Small intestine (tissue), 7 donors: ENCODE measurements around the gene TRPM3. TPM values are rescaled to one million over a fixed set of nuclear protein-coding genes. Genes with fewer than 3 reads are reported as not detected.
A peak's percentile ranks its signal among the peaks of the same experiment; 100 is the strongest.

Source experiments
- DNase-seq, 2 donors: peaks; one replicate each; pipeline versions ENCODE4 v3.0.0 to v3.0.0-alpha.2; 2013
- FAIRE-seq: peaks from 2 replicates; lab custom pipeline; 2012; peaks lifted over from hg19 to GRCh38; lab: Jason Lieb, UNC
- H3K27ac ChIP-seq, 3 donors: one replicate each; pipeline ENCODE4 v1.5.1; 2013; ENCODE audit warnings: low read length in 2 of 3, mild to moderate bottlenecking in 2 of 3, control low read depth in 1 of 3, inconsistent platforms in 1 of 3, low read depth in 1 of 3, moderate library complexity in 1 of 3
- H3K27me3 ChIP-seq, 3 donors: one replicate each; pipeline ENCODE4 v1.6.1; 2013; ENCODE audit warnings: low read length in 3 of 3, inconsistent platforms in 1 of 3; ENCODE audit not compliant: control insufficient read depth in 3 of 3, insufficient read depth in 3 of 3
- H3K36me3 ChIP-seq, 3 donors: one replicate each; pipeline ENCODE4 v1.6.1; 2013; ENCODE audit warnings: low read length in 3 of 3, inconsistent platforms in 1 of 3, low read depth in 1 of 3, mild to moderate bottlenecking in 1 of 3, moderate library complexity in 1 of 3; ENCODE audit not compliant: control insufficient read depth in 3 of 3, insufficient read depth in 2 of 3
- H3K4me1 ChIP-seq, 3 donors: one replicate each; pipeline ENCODE4 v1.6.1; 2013; ENCODE audit warnings: low read length in 2 of 3, inconsistent platforms in 1 of 3, low read depth in 1 of 3, mild to moderate bottlenecking in 1 of 3, moderate library complexity in 1 of 3; ENCODE audit not compliant: control insufficient read depth in 3 of 3, insufficient read depth in 2 of 3
- H3K4me3 ChIP-seq, 3 donors: one replicate each; pipeline ENCODE4 v1.5.1; 2013; ENCODE audit warnings: low read length in 3 of 3, control low read depth in 1 of 3, inconsistent platforms in 1 of 3, low read depth in 1 of 3, mild to moderate bottlenecking in 1 of 3, moderate library complexity in 1 of 3
- H3K9me3 ChIP-seq, 2 donors: one replicate each; pipeline ENCODE4 v1.6.1; 2013; ENCODE audit warnings: low read depth in 1 of 2, low read length in 1 of 2; ENCODE audit not compliant: control insufficient read depth in 2 of 2, insufficient read depth in 1 of 2
- WGBS, 3 donors: extraction: QIAGEN DNeasy Blood & Tissue Kit; methylation state at CpG; one replicate each; pipeline ENCODE4 v1.1.7; 2013; 5-methylcytosine and 5-hydroxymethylcytosine counted together
- polyA plus RNA-seq, 4 donors: library from polyadenylated mRNA; stranded (reverse) in 3 of 4; unstranded in 1 of 4; fragments of 200-250 nt in 3 of 4; fragments of 120-200 nt in 1 of 4; gene quantifications; one replicate each; pipeline versions ENCODE4 v1.2.1 to v1.2.3, GENCODE V29; 2013
- donor health status: healthy with polysubstance abuse.
- donor health status: control.
- donor health status: control.
- donor health status: Bipolar disorder and iron deficiency.
- donor health status: healthy.

Gene TRPM3
- polyA plus RNA-seq, 4 donors = 0.15 to 2.5 (median 0.78) TPM

DNA sequence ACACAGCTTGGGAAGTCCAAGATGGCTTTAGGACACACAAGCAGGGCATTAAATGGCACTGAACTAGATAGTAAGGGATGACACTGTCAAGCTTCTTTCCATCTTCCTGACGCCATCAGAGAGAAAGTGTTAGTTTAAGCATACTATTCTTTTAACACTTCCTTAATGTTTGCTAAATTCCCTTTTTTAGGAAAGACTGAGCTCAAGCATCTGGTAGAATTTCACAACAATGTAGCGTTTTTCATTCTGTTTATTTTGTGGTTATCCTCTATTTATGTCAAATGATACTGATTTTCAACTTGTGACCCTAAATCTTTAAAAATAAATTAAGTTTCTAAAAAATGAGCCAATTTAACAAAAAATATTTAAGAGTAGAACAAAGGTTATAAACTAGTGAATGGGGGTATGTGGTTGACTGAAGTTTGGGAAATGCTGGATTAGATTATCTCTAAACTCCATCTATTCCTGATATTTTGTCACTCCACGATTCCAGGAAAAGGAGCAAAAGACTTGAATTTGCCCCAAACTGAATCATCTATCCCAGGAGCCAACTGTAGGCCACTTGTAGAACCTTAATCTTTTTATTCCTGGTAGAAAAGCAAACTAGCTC is 559.5 kb downstream of the TRPM3 start:
- no peak overlapping the region for H3K4me3 ChIP-seq
- 62 to 89% (median 87%) methylated on average over 3 of the region's 3 CpGs for WGBS, 3 donors
- H3K36me3 ChIP-seq = no peaks in the 10 kb centered on the region
- no peaks in the 10 kb centered on the region for H3K27me3 ChIP-seq
- peak overlapping the region in 1 of 3 donors; percentile 78 for H3K27ac ChIP-seq
- H3K9me3 ChIP-seq = no peaks in the 10 kb centered on the region
- peaks cover 0 to 6% (median 4%) of the 10 kb centered on the region in 3 donors for H3K4me1 ChIP-seq
- no peak for FAIRE-seq
- no peak for DNase-seq

DNA sequence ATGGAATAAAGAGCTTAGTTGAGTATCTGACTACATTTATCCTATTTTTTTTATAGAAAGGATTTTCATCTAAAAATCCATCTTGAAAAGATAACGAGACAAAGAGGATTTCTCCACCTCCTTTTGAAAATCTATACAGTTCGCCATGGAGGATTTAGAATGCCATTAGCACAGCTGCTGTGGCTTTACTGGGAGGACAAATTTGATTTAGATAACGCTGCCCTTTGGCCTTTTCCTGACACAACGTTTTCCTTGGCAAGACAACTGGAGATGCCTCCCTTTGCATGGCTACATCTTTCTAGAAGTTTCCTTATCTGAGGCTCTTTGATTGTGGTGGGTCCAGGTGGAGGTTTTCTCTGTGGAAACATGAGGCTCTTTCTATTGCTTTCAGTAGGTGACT is 560.3 kb downstream of the TRPM3 start:
- H3K27ac ChIP-seq = peak overlapping the region in 1 of 3 donors; percentile 78

DNA sequence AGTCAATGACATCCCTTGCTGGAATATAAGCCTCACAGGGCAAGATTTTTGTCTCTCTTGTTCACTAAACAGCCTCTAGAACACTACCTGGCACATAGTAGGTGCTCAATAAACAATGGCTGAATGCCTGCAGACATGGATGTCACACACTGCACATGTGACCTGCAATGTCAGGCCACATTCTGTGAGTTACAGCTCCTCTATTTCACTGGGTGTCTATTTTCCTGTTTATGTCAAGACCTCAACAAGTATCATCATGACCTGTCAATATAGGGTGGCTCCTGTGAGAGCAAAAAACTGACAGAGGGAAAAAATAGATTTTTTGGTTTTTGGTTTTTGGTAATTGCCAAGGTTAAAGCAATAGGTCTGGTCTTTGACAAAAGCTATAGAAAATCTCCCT is 562.3 kb downstream of the TRPM3 start:
- H3K4me3 ChIP-seq = no peak overlapping the region
- H3K36me3 ChIP-seq = no peaks in the 10 kb centered on the region
- H3K4me1 ChIP-seq = peaks cover 0 to 4% (median 2%) of the 10 kb centered on the region in 3 donors
- FAIRE-seq (no peak), DNase-seq (no peak)
- no peaks in the 10 kb centered on the region for H3K9me3 ChIP-seq
- no peak overlapping the region for H3K27ac ChIP-seq
- H3K27me3 ChIP-seq = no peaks in the 10 kb centered on the region

More for the DNA sequence above, 560.3 kb downstream of the TRPM3 start:
- no peak for FAIRE-seq
- no peak for DNase-seq
- Histone ChIP-seq H3K4me3 (no peak overlapping the region), H3K4me1 (peaks cover 0 to 4% (median 2%) of the 10 kb centered on the region in 3 donors), H3K36me3 (no peaks in the 10 kb centered on the region), H3K27me3 (no peaks in the 10 kb centered on the region), H3K9me3 (no peaks in the 10 kb centered on the region)
- WGBS, 3 donors = 67 to 72% (median 69%) methylated on average over 4 of the region's 4 CpGs

DNA sequence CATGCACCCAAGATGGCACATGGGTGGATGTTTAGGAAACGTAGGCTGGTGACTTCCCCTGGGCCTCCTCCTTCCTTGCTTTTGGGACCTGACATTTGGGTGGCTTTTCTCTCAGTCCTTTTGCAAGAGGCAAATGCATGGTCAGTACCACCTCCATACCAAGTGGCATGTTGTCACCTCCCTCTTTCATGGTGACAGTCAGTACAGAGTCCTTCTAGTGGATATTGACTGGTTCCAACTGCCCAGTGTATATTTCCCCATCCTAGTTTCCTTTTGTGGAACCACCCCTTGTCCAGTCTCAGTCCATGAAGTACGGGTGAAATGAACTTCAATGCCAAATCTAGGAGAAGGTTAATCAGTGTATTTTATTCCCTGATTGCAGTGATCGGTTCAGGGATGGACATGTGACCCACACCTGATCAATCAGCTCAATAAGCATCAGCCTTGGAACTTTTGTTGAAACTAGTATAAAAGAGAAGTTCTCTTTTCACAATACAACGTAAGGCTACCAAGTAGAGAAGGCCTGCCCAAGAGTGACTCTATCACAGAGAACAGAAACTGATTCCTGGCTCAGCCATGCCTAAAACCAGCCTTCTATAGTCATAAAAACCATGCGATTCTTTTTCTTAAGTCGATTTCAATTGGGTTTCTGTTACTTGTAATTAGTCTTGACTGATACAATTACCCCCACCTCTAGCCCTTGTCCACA is 563.6 kb downstream of the TRPM3 start:
- no peak for FAIRE-seq
- DNase-seq = no peak
- H3K27ac ChIP-seq = no peak overlapping the region
- H3K9me3 ChIP-seq = no peaks in the 10 kb centered on the region
- H3K36me3 ChIP-seq = no peaks in the 10 kb centered on the region
- H3K27me3 ChIP-seq = no peaks in the 10 kb centered on the region
- H3K4me3 ChIP-seq = no peak overlapping the region
- 61 to 77% (median 70%) methylated on average over 6 of the region's 6 CpGs for WGBS, 3 donors
- H3K4me1 ChIP-seq = peaks cover 0 to 2% (median 0%) of the 10 kb centered on the region in 3 donors

DNA sequence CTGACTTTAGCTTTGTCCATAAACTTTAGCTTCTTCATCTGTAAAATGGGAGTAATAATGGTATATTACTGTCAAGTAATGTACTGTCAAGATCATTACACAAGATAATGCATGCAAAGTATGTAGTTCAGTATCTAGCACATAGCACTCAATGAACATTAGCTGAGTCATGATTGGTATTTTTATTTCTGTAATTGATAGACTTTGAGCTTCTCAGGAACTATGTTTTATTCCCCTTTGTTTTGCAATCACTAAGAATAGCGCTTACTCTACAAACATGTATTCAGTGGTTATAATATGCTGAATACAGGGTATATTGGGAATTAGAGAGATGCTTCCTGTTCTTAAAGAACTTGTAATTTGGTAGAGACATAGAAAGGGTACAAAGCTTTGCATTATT is 564.6 kb downstream of the TRPM3 start:
- FAIRE-seq = no peak
- H3K36me3 ChIP-seq = no peaks in the 10 kb centered on the region
- DNase-seq = peak in 1 of 2 donors; percentile 71
- H3K27ac ChIP-seq = no peak overlapping the region
- H3K4me1 ChIP-seq = peaks cover 0 to 2% (median 0%) of the 10 kb centered on the region in 3 donors
- no peak overlapping the region for H3K4me3 ChIP-seq
- no peaks in the 10 kb centered on the region for H3K9me3 ChIP-seq
- WGBS, 3 donors = 35 to 82% (median 50%) methylated on average over 1 of the region's 1 CpG
- no peaks in the 10 kb centered on the region for H3K27me3 ChIP-seq

DNA sequence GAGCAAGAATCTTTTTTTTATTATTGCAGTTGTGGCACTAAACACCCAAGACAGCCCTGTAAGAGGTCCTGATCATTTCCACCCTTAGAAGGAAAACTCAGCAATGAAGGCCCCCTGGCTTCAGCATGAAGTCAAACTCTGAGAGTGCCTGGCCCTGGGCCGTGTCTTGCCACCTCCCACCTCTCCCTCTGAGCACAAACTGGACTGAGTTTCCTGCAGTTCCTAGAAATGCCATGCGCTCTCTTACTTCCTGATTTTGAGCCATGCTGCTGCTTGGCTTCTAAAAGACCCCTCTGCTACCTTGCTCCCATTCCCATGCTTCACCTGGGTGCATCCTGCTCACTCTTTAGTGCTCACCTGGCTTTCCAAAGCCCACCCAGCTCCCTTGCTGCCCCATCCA is 566.5 kb downstream of the TRPM3 start:
- FAIRE-seq = no peak
- 80 to 94% (median 91%) methylated on average over 2 of the region's 2 CpGs for WGBS, 3 donors

DNA sequence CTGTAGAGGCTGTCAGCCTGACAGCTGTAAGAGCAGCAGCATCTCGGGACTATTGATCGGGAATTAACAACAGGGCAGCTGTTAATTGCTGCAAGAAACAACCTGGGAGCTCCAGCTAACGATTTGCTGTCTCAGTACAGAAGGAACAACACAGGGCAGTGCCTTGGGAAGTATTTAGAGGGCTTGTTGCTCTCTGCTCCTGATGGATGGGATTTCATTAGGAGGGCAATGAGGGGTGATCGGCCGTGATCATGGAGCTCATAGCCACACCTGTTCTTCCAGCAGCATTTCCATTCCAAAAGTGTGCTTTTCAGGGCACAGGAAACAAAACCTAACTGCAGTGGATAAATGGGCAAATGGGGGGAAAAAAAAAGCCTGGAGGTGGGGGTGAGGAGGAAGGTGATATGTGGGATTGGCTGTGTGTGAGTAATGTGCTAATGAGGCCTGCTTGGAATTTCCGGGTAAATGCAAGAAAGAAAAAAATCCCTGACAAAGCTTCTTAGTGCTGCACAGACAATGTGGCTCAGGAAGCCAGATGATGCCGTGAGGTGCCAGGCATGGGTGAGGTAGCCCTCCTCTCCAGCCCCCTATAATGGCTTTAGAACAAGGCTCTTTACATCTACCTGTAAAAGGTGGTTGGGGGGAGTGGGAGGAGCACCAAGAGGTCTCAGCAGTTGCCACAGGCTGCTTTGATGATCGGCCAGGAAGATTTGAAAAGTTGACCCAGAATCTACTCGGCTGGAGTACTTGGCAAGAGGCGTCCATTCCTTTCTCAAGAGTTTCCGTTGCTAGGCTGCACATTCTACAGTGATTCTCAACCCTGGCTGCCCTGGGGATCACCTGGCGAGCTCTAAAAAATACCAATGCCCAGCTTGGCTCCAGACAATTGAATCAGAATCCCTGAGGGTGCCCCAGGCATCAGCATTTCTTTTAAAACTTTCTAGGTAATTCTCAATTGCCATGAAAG is 567.4 kb downstream of the TRPM3 start:
- Histone ChIP-seq H3K9me3 (no peaks in the 10 kb centered on the region), H3K36me3 (no peaks in the 10 kb centered on the region), H3K27ac (no peak overlapping the region), H3K4me1 (peaks cover 0 to 2% (median 0%) of the 10 kb centered on the region in 3 donors), H3K27me3 (no peaks in the 10 kb centered on the region), H3K4me3 (no peak overlapping the region)
- 55 to 65% (median 63%) methylated on average over 12 of the region's 12 CpGs for WGBS, 3 donors
- no peak for DNase-seq
- FAIRE-seq = no peak

More for the DNA sequence above, 566.5 kb downstream of the TRPM3 start:
- H3K9me3 ChIP-seq = no peaks in the 10 kb centered on the region
- H3K4me3 ChIP-seq = no peak overlapping the region
- H3K27me3 ChIP-seq = no peaks in the 10 kb centered on the region
- no peaks in the 10 kb centered on the region for H3K36me3 ChIP-seq
- no peak overlapping the region for H3K27ac ChIP-seq
- DNase-seq = no peak
- H3K4me1 ChIP-seq = peaks cover 0 to 2% (median 0%) of the 10 kb centered on the region in 3 donors

DNA sequence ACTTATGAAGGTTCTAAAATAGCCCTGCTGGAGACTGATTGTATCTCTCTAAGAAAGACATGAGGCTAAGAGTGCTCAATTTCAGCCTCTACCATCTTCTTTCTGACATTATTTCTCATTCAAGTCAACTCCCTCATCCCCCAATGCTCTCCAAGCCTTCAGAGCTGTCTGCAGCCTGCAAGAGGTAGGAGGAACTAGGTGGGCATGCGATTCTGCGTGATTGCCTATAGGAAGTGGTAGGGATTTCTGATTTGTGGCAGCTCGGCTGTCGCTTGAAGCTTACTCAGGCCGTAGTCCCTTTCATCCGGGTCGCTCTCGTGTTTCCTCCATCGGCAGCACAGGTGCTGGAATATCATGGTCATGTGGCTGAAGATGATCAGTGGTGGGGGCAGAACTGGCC is 568.9 kb downstream of the TRPM3 start:
- H3K27ac ChIP-seq = no peak overlapping the region
- H3K27me3 ChIP-seq = no peaks in the 10 kb centered on the region
- DNase-seq (no peak), FAIRE-seq (no peak)
- no peaks in the 10 kb centered on the region for H3K36me3 ChIP-seq
- no peak overlapping the region for H3K4me3 ChIP-seq
- WGBS, 3 donors = 92 to 97% (median 95%) methylated on average over 9 of the region's 9 CpGs
- peaks cover 0 to 2% (median 0%) of the 10 kb centered on the region in 3 donors for H3K4me1 ChIP-seq
- H3K9me3 ChIP-seq = no peaks in the 10 kb centered on the region
